ENCODE measurements around the gene CIRBP. TPM values are rescaled to one million over a fixed set of nuclear protein-coding genes. Genes with fewer than 3 reads are reported as not detected.

CIRBP gene
- total RNA-seq, 1 donor from 2014 or later, result 421 TPM

DNA sequence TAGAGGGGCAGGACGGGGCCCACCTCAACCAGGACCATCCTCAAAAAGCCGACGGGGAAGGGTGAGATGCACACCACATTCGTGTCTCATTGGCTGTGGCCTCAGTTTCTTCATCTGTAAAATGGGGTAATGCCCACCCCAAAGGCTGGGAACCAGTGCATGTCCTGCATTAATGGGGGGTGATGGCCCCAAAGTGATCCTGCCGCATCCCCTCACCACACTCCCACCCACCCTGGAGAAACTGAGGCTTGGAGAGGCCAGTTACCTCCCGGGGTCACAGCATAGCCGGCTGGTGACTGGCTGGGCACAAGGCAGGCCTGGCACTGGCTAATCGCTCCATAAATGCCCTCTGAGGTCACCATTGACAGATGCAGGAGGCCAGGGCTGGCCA, 21.4 kb upstream of the CIRBP start:
- Mint-ChIP-seq H3K4me3 (no peak overlapping the region), H3K27ac (ENCODE audit: unreplicated experiment) (no peak overlapping the region), H3K9me3 (no peaks in the 10 kb centered on the region), H3K4me1 (peaks cover 4% of the 10 kb centered on the region), H3K27me3 (ENCODE audit: low read depth) (peaks cover 8% of the 10 kb centered on the region), H3K36me3 (ENCODE audit: low read depth) (peaks cover 7% of the 10 kb centered on the region)
- DNase-seq (ENCODE audit: low read depth, low spot score), result no peak
- TF ChIP-seq, protein P1, sequence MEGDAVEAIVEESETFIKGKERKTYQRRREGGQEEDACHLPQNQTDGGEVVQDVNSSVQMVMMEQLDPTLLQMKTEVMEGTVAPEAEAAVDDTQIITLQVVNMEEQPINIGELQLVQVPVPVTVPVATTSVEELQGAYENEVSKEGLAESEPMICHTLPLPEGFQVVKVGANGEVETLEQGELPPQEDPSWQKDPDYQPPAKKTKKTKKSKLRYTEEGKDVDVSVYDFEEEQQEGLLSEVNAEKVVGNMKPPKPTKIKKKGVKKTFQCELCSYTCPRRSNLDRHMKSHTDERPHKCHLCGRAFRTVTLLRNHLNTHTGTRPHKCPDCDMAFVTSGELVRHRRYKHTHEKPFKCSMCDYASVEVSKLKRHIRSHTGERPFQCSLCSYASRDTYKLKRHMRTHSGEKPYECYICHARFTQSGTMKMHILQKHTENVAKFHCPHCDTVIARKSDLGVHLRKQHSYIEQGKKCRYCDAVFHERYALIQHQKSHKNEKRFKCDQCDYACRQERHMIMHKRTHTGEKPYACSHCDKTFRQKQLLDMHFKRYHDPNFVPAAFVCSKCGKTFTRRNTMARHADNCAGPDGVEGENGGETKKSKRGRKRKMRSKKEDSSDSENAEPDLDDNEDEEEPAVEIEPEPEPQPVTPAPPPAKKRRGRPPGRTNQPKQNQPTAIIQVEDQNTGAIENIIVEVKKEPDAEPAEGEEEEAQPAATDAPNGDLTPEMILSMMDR (conservative IDR thresholded peaks at IDR 0.05), result no peak

DNA sequence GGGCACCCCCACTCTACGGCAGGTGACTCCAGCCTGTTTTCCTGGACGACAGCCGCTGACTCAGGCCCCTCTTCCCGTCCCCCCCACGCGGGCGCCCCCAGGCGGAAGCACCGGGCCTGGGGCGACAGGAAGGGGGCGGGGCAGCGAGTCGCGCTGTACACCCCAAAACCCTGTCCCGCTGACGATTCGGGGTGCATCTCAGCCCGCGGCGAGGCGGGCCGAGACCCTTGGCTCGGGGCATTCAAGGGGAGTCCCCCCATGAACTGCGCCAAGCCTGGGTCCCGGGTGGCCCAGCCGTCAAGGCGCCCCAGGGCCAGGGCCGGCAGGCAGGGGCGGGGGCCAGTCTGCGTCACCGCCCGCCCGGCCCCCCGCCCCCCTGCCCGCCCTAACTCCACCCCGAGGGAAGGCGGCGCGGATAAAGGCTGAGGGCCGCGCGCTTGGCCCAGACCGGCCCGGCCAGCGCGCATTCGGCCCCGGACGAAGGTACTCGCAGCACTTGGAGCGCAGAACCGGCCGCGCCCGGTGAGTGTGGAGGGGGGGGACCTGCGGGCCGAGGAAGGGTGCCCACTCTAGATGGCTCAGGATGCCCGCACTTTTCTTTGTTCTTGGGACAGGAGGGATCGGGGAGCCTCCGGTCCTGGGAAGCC, 20.9 kb upstream of the CIRBP start, which contains the start of gene MIDN:
MIDN (plus strand) TSS at position 445 of the 647 bp plus-strand sequence. CDS start 1,714 bp downstream, outside the sequence.
- H3K36me3 Mint-ChIP-seq (ENCODE audit: low read depth), result peaks cover 7% of the 10 kb centered on the region
- peak within 1 kb of the TSS; percentile 83 for H3K4me3 Mint-ChIP-seq
- H3K27me3 Mint-ChIP-seq (ENCODE audit: low read depth), result peaks cover 8% of the 10 kb centered on the region
- H3K9me3 Mint-ChIP-seq, result no peaks in the 10 kb centered on the region
- H3K27ac Mint-ChIP-seq (ENCODE audit: unreplicated experiment), result peak within 1 kb of the TSS; percentile 94
- DNase-seq (ENCODE audit: low read depth, low spot score), result peak; percentile 59
- peaks cover 4% of the 10 kb centered on the region for H3K4me1 Mint-ChIP-seq
- TF ChIP-seq, protein P1 (conservative IDR thresholded peaks at IDR 0.05), result no peak

DNA sequence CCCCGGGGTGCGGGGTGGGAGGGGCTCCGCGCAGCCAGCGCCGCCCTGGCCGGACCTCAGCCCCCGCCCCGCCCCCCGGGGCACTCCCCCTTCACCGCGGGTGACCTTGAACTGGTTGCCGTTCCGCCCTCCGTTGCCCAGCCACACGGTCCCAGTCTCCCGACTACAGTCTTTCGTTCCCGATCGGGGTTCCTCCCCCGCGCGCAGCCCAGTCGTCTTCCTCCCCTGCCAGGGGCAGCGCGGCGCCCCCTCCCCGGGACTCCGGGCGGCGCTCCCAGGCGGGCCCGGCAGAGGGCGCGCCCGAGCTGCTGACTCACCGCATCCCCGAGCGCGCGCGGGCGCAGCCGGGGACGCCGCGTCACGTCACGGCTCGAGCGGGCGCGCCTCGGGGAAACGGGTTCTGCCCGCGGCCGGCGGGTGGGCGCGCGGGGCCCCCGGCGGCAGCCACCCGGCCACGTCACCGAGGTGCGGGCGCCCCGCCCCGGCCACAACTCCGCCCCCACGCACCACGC, 20.3 kb upstream of the CIRBP start:
- Mint-ChIP-seq H3K4me3 (peak overlapping the region; percentile 83), H3K36me3 (ENCODE audit: low read depth) (peaks cover 7% of the 10 kb centered on the region), H3K27ac (ENCODE audit: unreplicated experiment) (peak overlapping the region; percentile 94), H3K9me3 (no peaks in the 10 kb centered on the region), H3K4me1 (peaks cover 4% of the 10 kb centered on the region), H3K27me3 (ENCODE audit: low read depth) (peaks cover 8% of the 10 kb centered on the region)
- peak; percentile 83 for DNase-seq (ENCODE audit: low read depth, low spot score)
- TF ChIP-seq, protein P1 (conservative IDR thresholded peaks at IDR 0.05), result peak; percentile 86

DNA sequence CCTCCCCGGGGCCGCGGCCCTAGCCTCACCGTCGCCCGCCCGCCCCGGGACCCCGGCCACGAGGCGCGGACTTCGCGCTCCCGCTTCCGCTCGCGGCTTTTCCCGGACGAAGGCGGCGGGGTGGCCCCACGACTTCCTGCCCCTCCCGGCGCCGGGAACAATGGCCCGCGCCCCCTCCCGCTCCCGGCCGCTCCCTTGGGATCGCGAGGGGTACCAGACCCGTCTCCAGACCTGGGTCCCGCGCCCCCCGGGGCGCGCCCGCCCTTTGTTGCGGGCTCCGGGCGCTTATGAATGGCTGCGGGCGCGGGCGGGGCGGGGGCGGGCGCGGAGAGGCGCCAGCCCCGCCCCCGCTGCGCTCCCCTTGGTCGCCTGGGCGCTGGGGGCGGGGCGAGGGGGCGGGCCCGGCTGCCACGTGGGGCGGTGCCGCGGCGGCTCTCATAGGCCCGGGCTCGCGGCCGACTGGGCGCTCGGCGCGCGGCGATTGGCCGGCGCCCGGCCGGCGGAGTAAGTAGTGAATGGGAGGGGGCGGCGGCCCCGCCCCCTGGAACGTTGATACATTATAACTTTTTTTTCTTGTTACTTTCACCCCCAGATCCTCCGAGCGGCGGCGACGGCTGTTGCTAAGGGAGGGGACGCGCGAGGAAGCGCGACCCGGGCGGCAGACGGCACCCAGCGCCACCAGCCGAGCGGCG, 19.7 kb upstream of the CIRBP start:
- peaks cover 8% of the 10 kb centered on the region for H3K27me3 Mint-ChIP-seq (ENCODE audit: low read depth)
- peaks cover 3% of the 10 kb centered on the region for H3K4me1 Mint-ChIP-seq
- H3K36me3 Mint-ChIP-seq (ENCODE audit: low read depth), result peaks cover 7% of the 10 kb centered on the region
- peak overlapping the region; percentile 95 for H3K4me3 Mint-ChIP-seq
- no peaks in the 10 kb centered on the region for H3K9me3 Mint-ChIP-seq
- peak overlapping the region; percentile 81 for H3K27ac Mint-ChIP-seq (ENCODE audit: unreplicated experiment)
- peak; percentile 80 for DNase-seq (ENCODE audit: low read depth, low spot score)
- TF ChIP-seq, protein P1 (conservative IDR thresholded peaks at IDR 0.05), result no peak

DNA sequence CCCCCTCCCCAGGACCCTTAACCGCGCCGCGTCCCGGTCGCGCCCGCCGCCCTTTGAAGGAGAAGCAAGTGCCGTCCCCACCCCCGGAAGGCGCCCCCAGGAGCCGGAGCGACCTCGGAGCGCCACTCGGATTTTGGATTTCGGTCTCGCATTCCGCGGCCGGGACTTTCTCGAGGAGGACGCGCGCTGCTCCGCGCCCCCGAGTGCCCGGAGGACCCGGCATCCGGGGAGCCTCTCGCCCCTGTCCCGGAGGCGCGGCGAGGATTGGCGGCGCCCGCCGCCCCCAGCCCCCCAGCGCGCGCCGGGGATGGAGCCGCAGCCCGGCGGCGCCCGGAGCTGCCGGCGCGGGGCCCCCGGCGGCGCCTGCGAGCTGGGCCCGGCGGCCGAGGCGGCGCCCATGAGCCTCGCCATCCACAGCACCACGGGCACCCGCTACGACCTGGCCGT, 19.1 kb upstream of the CIRBP start:
- Mint-ChIP-seq H3K27ac (ENCODE audit: unreplicated experiment) (no peak overlapping the region), H3K4me3 (peak overlapping the region; percentile 95), H3K27me3 (ENCODE audit: low read depth) (peaks cover 6% of the 10 kb centered on the region), H3K36me3 (ENCODE audit: low read depth) (peaks cover 12% of the 10 kb centered on the region), H3K9me3 (no peaks in the 10 kb centered on the region), H3K4me1 (no peaks in the 10 kb centered on the region)
- DNase-seq (ENCODE audit: low read depth, low spot score), result no peak
- TF ChIP-seq, protein P1 (conservative IDR thresholded peaks at IDR 0.05), result no peak

Measured in neural crest cell (in vitro differentiated cells).